CD4-positive, alpha-beta T cell (primary cell): ENCODE measurements around the gene MACROD2. TPM values are rescaled to one million over a fixed set of nuclear protein-coding genes. Genes with fewer than 3 reads are reported as not detected.

Experiments
- ATAC-seq: fragments of 200-7000 bp; cut with Tn5 transposase; one replicate; pipeline ENCODE4 v1.10.0; 2022; ENCODE audit warnings: mild to moderate bottlenecking; ENCODE audit not compliant: poor library complexity
- CTCF ChIA-PET: fragments of 350-600 bp; sonication (Branson Sonifier 250); formaldehyde crosslinking; loops from one replicate; lab custom pipeline; 2021; ENCODE audit warnings: antibody characterized with exemption, inconsistent platforms; lab: Charles Lee
- POLR2A ChIA-PET: fragments of 350-600 bp; sonication (Branson Sonifier 250); formaldehyde crosslinking; loops from one replicate; lab custom pipeline; 2021; ENCODE audit warnings: antibody characterized with exemption, inconsistent platforms; lab: Charles Lee
- DNase-seq, 14 experiments: peaks; one replicate each; pipeline ENCODE4 v3.0.0-alpha.2; 2013 to 2020; ENCODE audit warnings: mixed read lengths in 2 of 14
- H3K27ac ChIP-seq, 2 donors: one replicate each; pipeline versions ENCODE4 v1.5.1 to v1.7.0; 2013; ENCODE audit warnings: low read length in 2 of 2, low read depth in 1 of 2, mild to moderate bottlenecking in 1 of 2
- H3K27me3 ChIP-seq, 2 experiments: 1 replicate in 1 of 2; 2 replicates in 1 of 2; pipeline versions ENCODE4 v1.6.1 to v1.7.0; 2013; ENCODE audit warnings: low read length in 2 of 2, control low read depth in 1 of 2, mild to moderate bottlenecking in 1 of 2, moderate library complexity in 1 of 2; ENCODE audit not compliant: insufficient read depth in 2 of 2, control insufficient read depth in 1 of 2
- H3K36me3 ChIP-seq: one replicate; pipeline ENCODE4 v1.6.1; 2013; ENCODE audit warnings: low read length, control low read depth; ENCODE audit not compliant: insufficient read depth
- H3K4me1 ChIP-seq: one replicate; pipeline ENCODE4 v1.6.1; 2013; ENCODE audit warnings: low read length, control low read depth; ENCODE audit not compliant: insufficient read depth
- H3K4me3 ChIP-seq: one replicate; pipeline ENCODE4 v1.5.1; 2013; ENCODE audit warnings: mild to moderate bottlenecking, low read length, moderate library complexity
- H3K9me3 ChIP-seq, 2 experiments: 1 replicate in 1 of 2; 2 replicates in 1 of 2; pipeline versions ENCODE4 v1.6.1 to v1.7.0; 2013; ENCODE audit warnings: low read length in 2 of 2, mild to moderate bottlenecking in 2 of 2, control low read depth in 1 of 2, moderate library complexity in 1 of 2; ENCODE audit not compliant: control insufficient read depth in 1 of 2, insufficient read depth in 1 of 2
- H3K27ac Mint-ChIP-seq: one replicate; pipeline ENCODE4 v1.8.0; 2020; ENCODE audit warnings: mixed read lengths
- H3K27me3 Mint-ChIP-seq: one replicate; pipeline ENCODE4 v1.8.0; 2021; ENCODE audit warnings: mixed read lengths
- H3K36me3 Mint-ChIP-seq: one replicate; pipeline ENCODE4 v1.8.0; 2021; ENCODE audit warnings: low read depth, mixed read lengths
- H3K4me1 Mint-ChIP-seq: one replicate; pipeline ENCODE4 v1.8.0; 2021; ENCODE audit warnings: low read depth, mixed read lengths
- H3K4me3 Mint-ChIP-seq: one replicate; pipeline ENCODE4 v1.8.0; 2020; ENCODE audit warnings: mild to moderate bottlenecking, mixed read lengths
- H3K9me3 Mint-ChIP-seq: one replicate; pipeline ENCODE4 v1.8.0; 2020; ENCODE audit warnings: mixed read lengths
- intact Hi-C, 2 experiments: fragments of 100-400 bp; cut with DNase I in 1 of 2; cut with micrococcal nuclease in 1 of 2; formaldehyde crosslinking; loops; one replicate each; pipeline versions ENCODE4 v1.15.1 to v1.9.0; 2023 to 2025; cut with DNase I, micrococcal nuclease
- total RNA-seq, 174 experiments: library from RNA in 2 of 174; stranded (reverse) in 2 of 174; gene quantifications; one replicate each; pipeline ENCODE4 v1.2.3 and lab custom pipeline; 2021 to 2026
- TF ChIP-seq, protein P1 (sequence below): fragments of 200-600 bp; IDR thresholded peaks from one replicate; pipeline ENCODE4 v1.8.0; 2022; ENCODE audit warnings: antibody characterized with exemption, mild to moderate bottlenecking

Gene MACROD2
- total RNA-seq, 2 experiments from 2014 or later, result not detected

DNA sequence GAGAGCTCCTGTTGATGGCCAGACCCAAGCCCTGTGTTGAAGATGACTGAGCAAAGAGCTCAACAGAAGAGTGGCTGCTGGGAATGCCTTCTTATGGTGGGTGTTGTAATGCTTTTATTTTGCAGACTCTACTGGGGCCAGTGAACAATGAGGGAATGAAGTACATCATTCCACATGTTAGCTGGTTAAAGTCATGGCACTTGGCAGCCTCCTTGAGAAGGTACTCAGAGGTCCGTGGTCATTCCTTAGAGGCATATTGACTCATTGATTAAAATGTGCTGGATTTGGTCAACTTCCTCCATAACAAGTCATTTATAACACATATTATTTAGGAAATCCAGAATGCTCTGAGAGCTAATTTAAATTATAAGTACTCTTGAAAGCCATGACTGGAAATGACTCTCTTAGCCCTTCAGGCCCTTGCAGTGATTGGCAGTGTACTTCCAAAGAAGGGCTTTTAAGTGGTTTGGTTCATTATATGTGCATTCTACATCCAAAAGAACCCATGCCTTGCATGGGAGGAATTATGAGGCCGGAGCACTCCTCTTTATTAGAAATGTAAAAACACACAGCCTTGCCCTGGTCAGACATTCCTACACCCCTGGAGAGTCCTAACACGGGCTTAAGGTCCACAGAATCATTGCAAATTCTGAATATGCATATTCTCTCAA is 1601.0 kb downstream of the MACROD2 start:
- Mint-ChIP-seq H3K27ac (no peak overlapping the region), H3K4me1 (no peaks in the 10 kb centered on the region), H3K36me3 (no peaks in the 10 kb centered on the region), H3K4me3 (no peak overlapping the region), H3K9me3 (peaks cover 2% of the 10 kb centered on the region), H3K27me3 (no peaks in the 10 kb centered on the region)
- intact Hi-C loops, result no loop called here
- no peak overlapping the region for H3K4me3 ChIP-seq
- no peaks in the 10 kb centered on the region for H3K27me3 ChIP-seq
- H3K36me3 ChIP-seq, result no peaks in the 10 kb centered on the region
- no peak for ATAC-seq
- no peak for DNase-seq
- TF ChIP-seq, protein P1, sequence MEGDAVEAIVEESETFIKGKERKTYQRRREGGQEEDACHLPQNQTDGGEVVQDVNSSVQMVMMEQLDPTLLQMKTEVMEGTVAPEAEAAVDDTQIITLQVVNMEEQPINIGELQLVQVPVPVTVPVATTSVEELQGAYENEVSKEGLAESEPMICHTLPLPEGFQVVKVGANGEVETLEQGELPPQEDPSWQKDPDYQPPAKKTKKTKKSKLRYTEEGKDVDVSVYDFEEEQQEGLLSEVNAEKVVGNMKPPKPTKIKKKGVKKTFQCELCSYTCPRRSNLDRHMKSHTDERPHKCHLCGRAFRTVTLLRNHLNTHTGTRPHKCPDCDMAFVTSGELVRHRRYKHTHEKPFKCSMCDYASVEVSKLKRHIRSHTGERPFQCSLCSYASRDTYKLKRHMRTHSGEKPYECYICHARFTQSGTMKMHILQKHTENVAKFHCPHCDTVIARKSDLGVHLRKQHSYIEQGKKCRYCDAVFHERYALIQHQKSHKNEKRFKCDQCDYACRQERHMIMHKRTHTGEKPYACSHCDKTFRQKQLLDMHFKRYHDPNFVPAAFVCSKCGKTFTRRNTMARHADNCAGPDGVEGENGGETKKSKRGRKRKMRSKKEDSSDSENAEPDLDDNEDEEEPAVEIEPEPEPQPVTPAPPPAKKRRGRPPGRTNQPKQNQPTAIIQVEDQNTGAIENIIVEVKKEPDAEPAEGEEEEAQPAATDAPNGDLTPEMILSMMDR, result no peak
- H3K27ac ChIP-seq, result no peak overlapping the region
- no peaks in the 10 kb centered on the region for H3K4me1 ChIP-seq
- H3K9me3 ChIP-seq, result peaks cover 0 to 5% of the 10 kb centered on the region in 2 experiments
- CTCF ChIA-PET, result no interaction called here
- POLR2A ChIA-PET, result no interaction called here

GRCh38 chr20:15597306-15597705 is 1602.0 kb downstream of the MACROD2 start:
- Histone ChIP-seq H3K36me3 (no peaks in the 10 kb centered on the region), H3K4me3 (no peak overlapping the region), H3K27ac (no peak overlapping the region), H3K27me3 (no peaks in the 10 kb centered on the region), H3K4me1 (no peaks in the 10 kb centered on the region), H3K9me3 (peaks cover 0 to 5% of the 10 kb centered on the region in 2 experiments)
- intact Hi-C loops, result no loop called here
- no peak overlapping the region for H3K27ac Mint-ChIP-seq
- H3K9me3 Mint-ChIP-seq, result peaks cover 2% of the 10 kb centered on the region
- TF ChIP-seq, protein P1, result no peak
- ATAC-seq (no peak), DNase-seq (no peak)
- CTCF ChIA-PET, result no interaction called here
- no peaks in the 10 kb centered on the region for H3K36me3 Mint-ChIP-seq
- no peaks in the 10 kb centered on the region for H3K4me1 Mint-ChIP-seq
- H3K4me3 Mint-ChIP-seq, result no peak overlapping the region
- no peaks in the 10 kb centered on the region for H3K27me3 Mint-ChIP-seq
- POLR2A ChIA-PET, result no interaction called here

DNA sequence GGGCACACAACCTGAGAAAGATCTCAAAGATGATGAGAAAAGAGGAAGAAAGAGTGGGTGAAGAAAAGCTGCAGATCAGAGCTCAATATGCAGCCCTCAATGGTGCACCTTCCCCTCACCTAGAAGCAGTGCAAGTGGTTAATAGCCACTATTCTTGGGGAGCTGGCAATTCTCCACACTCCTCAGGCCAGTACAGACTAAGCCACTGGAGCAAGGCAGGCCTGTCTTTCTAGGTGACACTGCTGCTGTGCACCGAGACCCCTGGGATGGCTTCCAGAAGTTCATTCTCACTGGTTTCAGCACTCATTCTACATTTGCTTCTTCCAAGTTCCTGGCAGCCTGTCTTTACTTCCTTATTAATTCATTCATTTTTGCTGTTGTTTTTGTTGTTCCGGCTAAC is 1604.6 kb downstream of the MACROD2 start:
- Mint-ChIP-seq H3K4me1 (no peaks in the 10 kb centered on the region), H3K4me3 (no peak overlapping the region), H3K27ac (no peak overlapping the region), H3K9me3 (peaks cover 4% of the 10 kb centered on the region), H3K36me3 (no peaks in the 10 kb centered on the region), H3K27me3 (no peaks in the 10 kb centered on the region)
- H3K4me1 ChIP-seq, result no peaks in the 10 kb centered on the region
- TF ChIP-seq, protein P1, result no peak
- DNase-seq (no peak), ATAC-seq (no peak)
- no peak overlapping the region for H3K27ac ChIP-seq
- no peaks in the 10 kb centered on the region for H3K36me3 ChIP-seq
- ChIA-PET CTCF (no interaction called here), POLR2A (no interaction called here)
- peaks cover 0 to 5% of the 10 kb centered on the region in 2 experiments for H3K9me3 ChIP-seq
- no peak overlapping the region for H3K4me3 ChIP-seq
- intact Hi-C loops, result no loop called here
- H3K27me3 ChIP-seq, result no peaks in the 10 kb centered on the region
